HCT116 (cell line): ENCODE results near the gene CCSAP. TPM values are rescaled to one million over a fixed set of nuclear protein-coding genes. Genes with fewer than 3 reads are reported as not detected.

Source experiments
- ATAC-seq: fragments of 200-7000 bp; cut with Tn5 transposase; 2 replicates; pipeline ENCODE4 v1.9.1; 2020; ENCODE audit warnings: mild to moderate bottlenecking, moderate library complexity
- BruUV-seq: library from RNA; stranded (reverse); fragments of 400-500 nt; replicated peaks from 2 replicates; lab custom pipeline; 2021; lab: Mats Ljungman, UMichigan
- CTCF ChIA-PET: fragments of 300-600 bp; sonication (Branson Sonifier 250); formaldehyde crosslinking; loops from one replicate; lab custom pipeline; 2021; ENCODE audit warnings: antibody characterized with exemption; lab: Charles Lee
- POLR2A ChIA-PET: fragments of 300-600, 350-600 bp; sonication (Branson Sonifier 250); formaldehyde crosslinking; loops from one replicate; lab custom pipeline; 2021; ENCODE audit warnings: antibody characterized with exemption; lab: Charles Lee
- RAD21 ChIA-PET, 2 experiments: fragments of 300-600 bp; sonication (Branson Sonifier 250); formaldehyde crosslinking; loops; one replicate each; lab custom pipeline; 2023; ENCODE audit warnings: low total read pairs in 2 of 2; ENCODE audit not compliant: uncharacterized antibody in 2 of 2, unreplicated experiment in 2 of 2, low non-redundant PET in 1 of 2; lab: Charles Lee
- DNase-seq: peaks from one replicate; pipeline ENCODE4 v3.0.0-alpha.2; 2010; ENCODE audit warnings: low read depth, low spot score
- H2AFZ ChIP-seq: fragments of 200-600 bp; shearing (Covaris generic), sonication (generic); 2 replicates; pipeline ENCODE4 v1.6.1; 2017; ENCODE audit warnings: low read depth, mixed run types, mixed read lengths, antibody characterized with exemption, low read length; ENCODE audit not compliant: poor library complexity, severe bottlenecking
- H3K27ac ChIP-seq: 2 replicates; pipeline ENCODE4 v1.5.1; 2012; ENCODE audit warnings: low read depth, low read length
- H3K27me3 ChIP-seq: fragments of 200-600 bp; sonication (generic); 2 replicates; pipeline ENCODE4 v1.6.1; 2016; ENCODE audit warnings: mixed run types, low read length, mixed read lengths; ENCODE audit not compliant: insufficient read depth
- H3K36me3 ChIP-seq, 2 experiments: fragments of 200-500 bp in 1 of 2; fragments of 200-600 bp in 1 of 2; sonication (Bioruptor generic) in 1 of 2; sonication (generic) in 1 of 2; 2 replicates each; pipeline versions ENCODE4 v1.5.1 to v1.6.1; 2014 to 2016; ENCODE audit warnings: low read length in 2 of 2, inconsistent platforms in 1 of 2, mixed read lengths in 1 of 2, mixed run types in 1 of 2; ENCODE audit not compliant: insufficient read depth in 2 of 2, control insufficient read depth in 1 of 2
- H3K4me1 ChIP-seq, 2 experiments: fragments of 200-600 bp in 1 of 2; sonication (generic) in 1 of 2; 2 replicates each; pipeline versions ENCODE4 v1.5.1 to v1.6.1; 2012 to 2017; ENCODE audit warnings: low read length in 2 of 2, inconsistent platforms in 1 of 2, mild to moderate bottlenecking in 1 of 2, mixed read lengths in 1 of 2, mixed run types in 1 of 2, moderate library complexity in 1 of 2; ENCODE audit not compliant: insufficient read depth in 2 of 2, control insufficient read depth in 1 of 2
- H3K4me2 ChIP-seq: fragments of 200-600 bp; sonication (generic); 2 replicates; pipeline ENCODE4 v1.6.1; 2017; ENCODE audit warnings: mixed run types, low read length, mixed read lengths
- H3K4me3 ChIP-seq, 2 experiments: fragments of 200-600 bp in 1 of 2; sonication (generic) in 1 of 2; replicated peaks in 1 of 2; 2 replicates each; pipeline ENCODE4 v1.5.1; 2011 to 2016; ENCODE audit warnings: low read length in 2 of 2, control low read depth in 1 of 2, low read depth in 1 of 2, mild to moderate bottlenecking in 1 of 2, mixed read lengths in 1 of 2, mixed run types in 1 of 2
- H3K79me2 ChIP-seq: fragments of 200-600 bp; sonication (generic); 2 replicates; pipeline ENCODE4 v1.6.1; 2017; ENCODE audit warnings: mild to moderate bottlenecking, mixed run types, low read length, moderate library complexity, mixed read lengths; ENCODE audit not compliant: insufficient read depth
- H3K9ac ChIP-seq: fragments of 200-600 bp; sonication (generic); 2 replicates; pipeline ENCODE4 v1.6.1; 2016; ENCODE audit warnings: low read length, mixed read lengths
- H3K9me2 ChIP-seq: fragments of 200-600 bp; sonication (generic), shearing (Covaris generic); 2 replicates; pipeline ENCODE4 v1.6.1; 2017; ENCODE audit warnings: mixed run types, mild to moderate bottlenecking, moderate library complexity; ENCODE audit not compliant: insufficient read depth
- H3K9me3 ChIP-seq, 2 experiments: fragments of 200-500 bp in 1 of 2; fragments of 200-600 bp in 1 of 2; sonication (Bioruptor generic) in 1 of 2; sonication (generic) in 1 of 2; 2 replicates each; pipeline ENCODE4 v1.6.1; 2014 to 2017; ENCODE audit warnings: low read length in 2 of 2, mixed read lengths in 2 of 2, inconsistent platforms in 1 of 2, low read depth in 1 of 2, mild to moderate bottlenecking in 1 of 2, mixed run types in 1 of 2, moderate library complexity in 1 of 2; ENCODE audit not compliant: control insufficient read depth in 1 of 2, insufficient read depth in 1 of 2
- H4K20me1 ChIP-seq: fragments of 200-600 bp; sonication (generic), shearing (Covaris generic); 2 replicates; pipeline ENCODE4 v1.6.1; 2017; ENCODE audit warnings: mixed run types, mild to moderate bottlenecking, moderate library complexity; ENCODE audit not compliant: insufficient read depth
- EZH2 ChIP-seq: fragments of 200-600 bp; sonication (generic); IDR thresholded peaks from 2 replicates; pipeline ENCODE4 v1.6.1; 2017; ENCODE audit warnings: antibody characterized with exemption, mixed run types
- FOSL1 ChIP-seq: IDR thresholded peaks from 2 replicates; pipeline ENCODE4 v1.6.1; 2012; ENCODE audit warnings: low read depth
- SP1 ChIP-seq: IDR thresholded peaks from 2 replicates; pipeline ENCODE4 v1.6.1; 2012; ENCODE audit warnings: low read depth
- TCF7L2 ChIP-seq: IDR thresholded peaks from 2 replicates; pipeline ENCODE4 v1.7.0; 2011; ENCODE audit warnings: borderline replicate concordance, inconsistent platforms; ENCODE audit not compliant: insufficient read depth, insufficient read length; ENCODE audit errors: extremely low read depth
- ZBTB33 ChIP-seq: IDR thresholded peaks from 2 replicates; pipeline ENCODE4 v1.6.1; 2011; ENCODE audit warnings: mild to moderate bottlenecking, low read length, moderate library complexity; ENCODE audit not compliant: insufficient replicate concordance; ENCODE audit errors: extremely low read depth
- ZFX ChIP-seq: fragments of 450-650 bp; IDR thresholded peaks from 2 replicates; pipeline ENCODE4 v1.6.1; 2017
- intact Hi-C: fragments of 100-400 bp; cut with micrococcal nuclease; formaldehyde crosslinking; loops from 2 replicates; pipeline ENCODE4 v1.10.0; 2022
- total RNA-seq: library from RNA; stranded (reverse); gene quantifications from one replicate; pipeline ENCODE4 v1.2.1, GENCODE V29; 2021; ENCODE audit not compliant: unreplicated experiment
- TF ChIP-seq, protein P1 (sequence below): IDR thresholded peaks from 2 replicates; pipeline ENCODE4 v1.6.1; 2012; ENCODE audit warnings: low read depth
- TF ChIP-seq, protein P2 (sequence below): IDR thresholded peaks from 2 replicates; pipeline ENCODE4 v1.6.1; 2012

Gene CCSAP
- total RNA-seq, 1 experiment from 2014 or later = 10.9 TPM

- ChIA-PET POLR2A (no interaction called here), RAD21 (no interaction called here), CTCF (no interaction called here)
- Histone ChIP-seq H3K9ac (no peak overlapping the region), H3K79me2 (no peaks in the 10 kb centered on the region), H3K36me3 (no peaks in the 10 kb centered on the region), H2AFZ (no peak overlapping the region), H3K9me2 (no peaks in the 10 kb centered on the region), H3K27ac (no peak overlapping the region), H3K4me1 (no peaks in the 10 kb centered on the region), H3K4me2 (no peak overlapping the region), H3K4me3 (no peak overlapping the region), H3K9me3 (no peaks in the 10 kb centered on the region), H4K20me1 (no peaks in the 10 kb centered on the region), H3K27me3 (no peaks in the 10 kb centered on the region)
- ATAC-seq = no peak
- no TSS peak for BruUV-seq
- intact Hi-C loops = no loop called here
- DNase-seq = no peak
- TF ChIP-seq FOSL1 (no peak), SP1 (no peak), EZH2 (no peak), ZBTB33 (no peak), ZFX (no peak), TCF7L2 (no peak)
- TF ChIP-seq, protein P1, sequence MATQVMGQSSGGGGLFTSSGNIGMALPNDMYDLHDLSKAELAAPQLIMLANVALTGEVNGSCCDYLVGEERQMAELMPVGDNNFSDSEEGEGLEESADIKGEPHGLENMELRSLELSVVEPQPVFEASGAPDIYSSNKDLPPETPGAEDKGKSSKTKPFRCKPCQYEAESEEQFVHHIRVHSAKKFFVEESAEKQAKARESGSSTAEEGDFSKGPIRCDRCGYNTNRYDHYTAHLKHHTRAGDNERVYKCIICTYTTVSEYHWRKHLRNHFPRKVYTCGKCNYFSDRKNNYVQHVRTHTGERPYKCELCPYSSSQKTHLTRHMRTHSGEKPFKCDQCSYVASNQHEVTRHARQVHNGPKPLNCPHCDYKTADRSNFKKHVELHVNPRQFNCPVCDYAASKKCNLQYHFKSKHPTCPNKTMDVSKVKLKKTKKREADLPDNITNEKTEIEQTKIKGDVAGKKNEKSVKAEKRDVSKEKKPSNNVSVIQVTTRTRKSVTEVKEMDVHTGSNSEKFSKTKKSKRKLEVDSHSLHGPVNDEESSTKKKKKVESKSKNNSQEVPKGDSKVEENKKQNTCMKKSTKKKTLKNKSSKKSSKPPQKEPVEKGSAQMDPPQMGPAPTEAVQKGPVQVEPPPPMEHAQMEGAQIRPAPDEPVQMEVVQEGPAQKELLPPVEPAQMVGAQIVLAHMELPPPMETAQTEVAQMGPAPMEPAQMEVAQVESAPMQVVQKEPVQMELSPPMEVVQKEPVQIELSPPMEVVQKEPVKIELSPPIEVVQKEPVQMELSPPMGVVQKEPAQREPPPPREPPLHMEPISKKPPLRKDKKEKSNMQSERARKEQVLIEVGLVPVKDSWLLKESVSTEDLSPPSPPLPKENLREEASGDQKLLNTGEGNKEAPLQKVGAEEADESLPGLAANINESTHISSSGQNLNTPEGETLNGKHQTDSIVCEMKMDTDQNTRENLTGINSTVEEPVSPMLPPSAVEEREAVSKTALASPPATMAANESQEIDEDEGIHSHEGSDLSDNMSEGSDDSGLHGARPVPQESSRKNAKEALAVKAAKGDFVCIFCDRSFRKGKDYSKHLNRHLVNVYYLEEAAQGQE = no peak
- TF ChIP-seq, protein P2, sequence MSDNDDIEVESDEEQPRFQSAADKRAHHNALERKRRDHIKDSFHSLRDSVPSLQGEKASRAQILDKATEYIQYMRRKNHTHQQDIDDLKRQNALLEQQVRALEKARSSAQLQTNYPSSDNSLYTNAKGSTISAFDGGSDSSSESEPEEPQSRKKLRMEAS = no peak
These were observed 41.1 kb upstream of the CCSAP start for GRCh38 chr1:229383961-229384360.
